ENCODE data around the gene HPN.

HPN gene

DNA sequence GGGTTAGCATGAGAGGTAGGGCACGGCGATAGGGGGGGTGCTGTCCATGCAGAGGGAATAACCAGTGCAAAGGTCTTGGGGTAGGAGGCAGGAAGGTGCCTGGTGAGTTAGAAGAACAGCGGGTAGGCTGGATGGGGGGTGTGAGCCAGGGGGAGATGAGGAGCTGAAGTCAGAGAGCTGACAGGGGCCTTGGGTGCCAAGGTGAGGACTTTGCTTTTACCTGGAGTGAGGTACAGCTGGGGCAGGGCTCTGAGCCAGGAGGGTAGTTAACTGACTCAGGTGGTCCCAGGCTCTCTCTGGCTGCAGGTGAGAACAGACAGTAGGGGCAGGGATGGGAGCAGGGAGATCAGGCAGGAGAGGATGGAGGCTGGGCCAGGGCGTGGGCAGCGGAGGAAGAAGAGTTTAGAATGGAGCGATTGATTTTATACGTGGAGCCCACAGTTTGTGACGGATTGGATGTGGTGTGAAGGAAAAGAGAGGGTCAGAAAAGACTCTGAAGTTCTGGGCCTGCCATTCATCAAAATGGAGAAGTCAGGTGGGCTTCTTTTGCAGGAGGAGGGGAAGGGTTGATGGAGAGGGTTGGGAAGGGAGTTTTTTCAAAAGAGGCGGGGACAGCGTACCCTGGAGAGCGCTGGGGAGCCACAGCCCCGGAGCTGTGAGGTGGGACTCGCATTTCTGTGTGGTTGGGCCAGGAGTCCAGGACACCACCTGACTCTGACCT is 42.6 kb upstream of the HPN start:
- TF ChIP-seq, protein P1, sequence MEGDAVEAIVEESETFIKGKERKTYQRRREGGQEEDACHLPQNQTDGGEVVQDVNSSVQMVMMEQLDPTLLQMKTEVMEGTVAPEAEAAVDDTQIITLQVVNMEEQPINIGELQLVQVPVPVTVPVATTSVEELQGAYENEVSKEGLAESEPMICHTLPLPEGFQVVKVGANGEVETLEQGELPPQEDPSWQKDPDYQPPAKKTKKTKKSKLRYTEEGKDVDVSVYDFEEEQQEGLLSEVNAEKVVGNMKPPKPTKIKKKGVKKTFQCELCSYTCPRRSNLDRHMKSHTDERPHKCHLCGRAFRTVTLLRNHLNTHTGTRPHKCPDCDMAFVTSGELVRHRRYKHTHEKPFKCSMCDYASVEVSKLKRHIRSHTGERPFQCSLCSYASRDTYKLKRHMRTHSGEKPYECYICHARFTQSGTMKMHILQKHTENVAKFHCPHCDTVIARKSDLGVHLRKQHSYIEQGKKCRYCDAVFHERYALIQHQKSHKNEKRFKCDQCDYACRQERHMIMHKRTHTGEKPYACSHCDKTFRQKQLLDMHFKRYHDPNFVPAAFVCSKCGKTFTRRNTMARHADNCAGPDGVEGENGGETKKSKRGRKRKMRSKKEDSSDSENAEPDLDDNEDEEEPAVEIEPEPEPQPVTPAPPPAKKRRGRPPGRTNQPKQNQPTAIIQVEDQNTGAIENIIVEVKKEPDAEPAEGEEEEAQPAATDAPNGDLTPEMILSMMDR (IDR thresholded peaks at IDR 0.05; ENCODE audit: control insufficient read depth, extremely low read depth, insufficient read depth): no peak
- no peak for DNase-seq (ENCODE audit: low read depth)
- peak overlapping the region; percentile 63 for H3K4me3 ChIP-seq (ENCODE audit: low read depth, low read length)

DNA sequence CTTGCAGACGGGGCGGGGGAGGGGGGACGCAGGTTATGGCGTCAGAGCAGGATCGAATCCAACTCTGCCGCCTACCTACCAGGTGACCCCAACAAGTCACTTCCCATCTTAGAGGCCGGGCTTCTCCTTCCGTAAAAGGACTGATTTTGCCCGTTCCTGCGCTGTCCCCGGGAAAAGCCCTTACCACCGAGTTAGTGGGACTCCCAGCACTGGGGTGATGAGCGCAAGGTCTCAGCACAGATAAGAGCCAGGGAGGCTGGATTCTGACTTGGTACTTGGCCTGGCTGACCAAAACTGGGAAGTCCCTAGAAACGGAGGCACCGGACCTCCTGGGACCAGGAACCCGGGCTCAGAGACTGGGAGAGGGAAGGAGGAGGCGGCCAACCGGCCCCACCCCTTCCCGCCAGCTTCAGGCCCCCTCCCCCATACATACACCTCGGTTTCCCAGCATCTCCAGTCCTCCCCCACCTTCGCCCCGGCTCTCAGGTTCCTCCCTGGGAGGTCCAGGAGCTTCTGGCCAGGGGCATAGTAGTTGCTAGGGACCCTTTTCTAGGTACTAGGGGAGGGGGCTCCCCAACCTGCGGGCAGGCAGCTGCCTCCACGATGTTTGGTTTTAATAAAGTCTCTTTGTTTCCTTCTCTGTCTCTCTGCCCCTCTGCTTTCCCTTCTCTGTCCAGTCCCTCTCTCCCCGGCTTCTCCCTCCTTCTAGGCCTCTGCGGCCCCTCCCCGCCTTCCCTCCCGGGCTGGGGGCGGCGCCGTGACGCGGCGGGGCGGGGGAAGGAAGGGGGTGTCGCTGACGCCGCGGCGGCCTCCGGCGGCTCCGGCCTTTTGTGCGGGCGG is 41.8 kb upstream of the HPN start, which contains the start of gene GRAMD1A:
Gene GRAMD1A, plus strand, starts transcription at position 826 of the 840 bp plus-strand sequence. CDS start 156 bp downstream, outside the sequence.
- peak within 1 kb of the TSS; percentile 63 for H3K4me3 ChIP-seq (ENCODE audit: low read depth, low read length)
- TF ChIP-seq, protein P1 (IDR thresholded peaks at IDR 0.05; ENCODE audit: control insufficient read depth, extremely low read depth, insufficient read depth): no peak
- peak; percentile 41 for DNase-seq (ENCODE audit: low read depth)

DNA sequence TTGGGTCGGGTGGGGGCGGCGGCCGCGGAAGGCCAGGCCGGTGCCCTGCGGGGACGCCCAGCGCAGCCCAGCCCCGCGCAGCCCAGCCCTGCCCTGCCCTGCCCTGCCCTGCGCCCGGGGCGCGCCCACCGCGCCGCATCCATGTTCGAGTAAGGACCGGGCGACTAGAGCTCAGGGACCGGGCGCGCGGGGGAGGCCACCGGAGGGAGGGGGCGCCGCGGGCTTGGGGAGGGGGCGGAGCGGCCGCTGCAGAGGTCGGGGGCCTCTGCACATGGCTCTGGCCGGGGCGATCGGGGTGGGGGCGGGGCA is 41.2 kb upstream of the HPN start:
- peak overlapping the region; percentile 63 for H3K4me3 ChIP-seq (ENCODE audit: low read depth, low read length)
- no peak for DNase-seq (ENCODE audit: low read depth)
- TF ChIP-seq, protein P1 (IDR thresholded peaks at IDR 0.05; ENCODE audit: control insufficient read depth, extremely low read depth, insufficient read depth): no peak

DNA sequence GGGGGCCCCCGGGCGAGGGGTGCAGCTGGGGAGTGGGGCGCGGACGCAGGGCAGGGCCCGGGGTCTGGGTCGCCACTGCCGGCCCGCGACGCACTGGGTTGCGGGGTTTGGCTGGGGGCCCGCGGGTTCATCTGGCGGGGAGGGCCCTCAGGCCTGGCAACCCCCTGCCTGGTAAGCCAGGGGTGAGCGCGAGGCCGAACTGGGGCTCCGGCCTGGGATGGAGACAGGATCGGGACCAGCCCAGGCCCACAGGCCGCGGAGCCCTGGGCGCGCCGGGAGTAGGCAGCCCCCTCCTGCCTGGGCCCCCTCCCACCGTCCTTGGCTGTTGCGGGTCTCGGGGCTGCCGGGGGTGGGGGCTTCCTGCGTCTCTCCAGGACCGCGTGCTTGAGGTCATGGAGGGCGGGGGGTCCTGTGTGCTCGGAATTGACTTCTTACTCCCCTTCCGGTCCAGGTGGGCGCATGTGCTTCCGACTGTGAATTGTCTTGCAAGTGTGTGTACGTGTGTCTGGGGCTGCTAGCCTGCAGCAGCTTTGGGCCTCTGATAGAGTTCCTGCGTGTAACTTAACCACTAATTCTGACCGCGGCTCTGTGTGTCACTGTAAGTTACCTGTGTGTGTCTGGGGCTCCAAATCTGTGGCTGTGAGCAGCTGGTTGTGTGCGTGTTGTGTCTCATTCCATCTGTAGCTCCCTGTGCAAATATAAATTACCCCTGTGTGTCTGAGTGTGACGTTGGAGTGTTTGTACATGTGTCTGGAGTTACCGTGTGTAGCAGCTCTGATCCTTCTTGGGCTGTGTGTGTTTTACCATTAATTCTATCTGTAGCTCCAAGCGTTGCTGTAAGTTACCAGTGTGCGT is 40.6 kb upstream of the HPN start:
- DNase-seq (ENCODE audit: low read depth): peak; percentile 13
- H3K4me3 ChIP-seq (ENCODE audit: low read depth, low read length): peak overlapping the region; percentile 63
- TF ChIP-seq, protein P1 (IDR thresholded peaks at IDR 0.05; ENCODE audit: control insufficient read depth, extremely low read depth, insufficient read depth): no peak

DNA sequence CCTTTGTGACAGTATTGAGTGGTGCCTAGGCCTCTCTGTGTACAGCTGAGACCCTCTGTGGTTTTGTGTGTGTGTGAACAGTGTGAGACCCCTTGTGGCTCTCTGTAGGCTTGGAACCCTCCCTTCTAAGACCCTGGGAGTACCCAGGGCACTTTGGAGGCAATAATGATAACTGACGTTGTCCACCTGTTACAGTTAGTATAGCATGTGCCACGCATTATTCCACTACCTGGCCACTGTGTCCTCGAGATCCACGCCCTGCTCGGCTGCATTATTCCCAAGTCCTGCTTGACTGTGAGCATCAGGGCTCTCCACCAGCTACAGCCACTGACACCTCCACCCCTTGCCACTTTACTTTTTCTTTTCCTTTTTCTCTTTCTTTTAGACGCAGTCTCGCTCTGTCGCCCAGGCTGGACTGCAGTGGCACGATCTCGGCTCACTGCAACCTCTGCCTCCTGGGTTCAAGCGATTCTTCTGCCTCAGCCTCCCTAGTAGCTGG is 39.4 kb upstream of the HPN start:
- no peak for DNase-seq (ENCODE audit: low read depth)
- no peak overlapping the region for H3K4me3 ChIP-seq (ENCODE audit: low read depth, low read length)
- TF ChIP-seq, protein P1 (IDR thresholded peaks at IDR 0.05; ENCODE audit: control insufficient read depth, extremely low read depth, insufficient read depth): no peak

DNA sequence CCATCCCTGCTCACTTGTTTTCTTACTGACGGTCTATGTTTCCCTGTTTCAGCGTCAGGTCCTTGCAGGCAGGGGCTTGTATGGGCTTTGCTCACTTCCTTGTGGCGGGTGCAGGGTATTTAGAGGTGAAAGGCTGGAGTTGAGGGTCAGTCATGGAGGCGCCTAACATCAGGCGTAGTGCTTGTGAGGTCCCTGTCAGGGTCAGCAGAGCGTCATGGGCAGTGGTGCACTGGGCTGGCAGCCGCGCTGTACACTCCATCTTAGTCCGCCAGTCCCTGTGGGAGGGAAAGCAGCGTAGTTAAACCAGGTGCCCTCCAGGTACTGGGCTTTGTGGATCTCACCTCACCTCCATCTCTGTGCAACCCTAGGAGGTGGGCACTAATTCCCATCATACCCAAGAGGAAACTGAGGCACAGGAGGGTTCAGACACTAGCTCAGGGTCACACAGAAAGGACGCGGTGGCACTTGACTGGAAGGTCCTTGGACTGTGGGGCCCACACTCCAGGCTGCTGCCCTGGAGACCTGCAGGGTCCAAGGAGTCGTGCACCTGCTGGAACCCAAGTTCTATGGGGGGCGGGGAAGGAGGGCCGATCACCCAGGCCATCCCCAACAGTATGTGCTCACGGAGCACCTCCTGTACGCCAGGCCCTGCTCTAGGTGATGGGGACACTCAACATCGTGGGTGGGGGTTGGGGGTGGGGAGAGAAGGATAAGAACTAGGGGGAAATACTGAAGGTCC is 36.8 kb upstream of the HPN start:
- TF ChIP-seq, protein P1 (IDR thresholded peaks at IDR 0.05; ENCODE audit: control insufficient read depth, extremely low read depth, insufficient read depth): no peak
- H3K4me3 ChIP-seq (ENCODE audit: low read depth, low read length): no peak overlapping the region
- DNase-seq (ENCODE audit: low read depth): no peak

All from LNCaP clone FGC (cell line).